Astrocyte (in vitro differentiated cells and primary cell): ENCODE results near the gene RPUSD3. TPM values are rescaled to one million over a fixed set of nuclear protein-coding genes. Genes with fewer than 3 reads are reported as not detected.

Source experiments
- DNase-seq: peaks from one replicate; pipeline ENCODE4 v3.0.0-alpha.2; 2010; ENCODE audit warnings: low read depth
- FAIRE-seq: peaks from 2 replicates; lab custom pipeline; 2011; peaks lifted over from hg19 to GRCh38; lab: Jason Lieb, UNC
- H2AFZ ChIP-seq: 2 replicates; pipeline ENCODE4 v1.6.0; 2012; ENCODE audit warnings: low read depth, low read length, inconsistent platforms
- H3K27ac ChIP-seq: 2 replicates; pipeline ENCODE4 v1.5.1; 2011; ENCODE audit warnings: low read depth, low read length, inconsistent platforms
- H3K27me3 ChIP-seq: 2 replicates; pipeline ENCODE4 v1.6.0; 2011; ENCODE audit warnings: low read length, inconsistent platforms; ENCODE audit not compliant: insufficient read depth
- H3K36me3 ChIP-seq: 2 replicates; pipeline ENCODE4 v1.5.1; 2011; ENCODE audit warnings: low read length, inconsistent platforms; ENCODE audit not compliant: insufficient read depth
- H3K4me1 ChIP-seq: 2 replicates; pipeline ENCODE4 v1.5.1; 2011; ENCODE audit warnings: low read length, inconsistent platforms; ENCODE audit not compliant: insufficient read depth
- H3K4me2 ChIP-seq: 2 replicates; pipeline ENCODE4 v1.6.0; 2012; ENCODE audit warnings: low read length, inconsistent platforms
- H3K4me3 ChIP-seq: 2 replicates; pipeline ENCODE4 v1.5.1; 2011; ENCODE audit warnings: low read depth, mild to moderate bottlenecking, low read length, inconsistent platforms; ENCODE audit not compliant: insufficient read depth
- H3K79me2 ChIP-seq: 2 replicates; pipeline ENCODE4 v1.6.0; 2012; ENCODE audit warnings: mild to moderate bottlenecking, low read length, inconsistent platforms; ENCODE audit not compliant: insufficient read depth
- H3K9ac ChIP-seq: 2 replicates; pipeline ENCODE4 v1.6.0; 2012; ENCODE audit warnings: mild to moderate bottlenecking, low read length, inconsistent platforms
- H3K9me3 ChIP-seq: 2 replicates; pipeline ENCODE4 v1.5.1; 2012; ENCODE audit warnings: low read depth, mild to moderate bottlenecking, low read length, inconsistent platforms; ENCODE audit not compliant: insufficient read depth
- H4K20me1 ChIP-seq: 2 replicates; pipeline ENCODE4 v1.6.0; 2012; ENCODE audit warnings: low read length, inconsistent platforms; ENCODE audit not compliant: insufficient read depth
- H3K27ac Mint-ChIP-seq: one replicate; pipeline ENCODE4 v1.8.0; 2021; ENCODE audit warnings: mild to moderate bottlenecking, mixed read lengths; ENCODE audit not compliant: unreplicated experiment
- H3K27me3 Mint-ChIP-seq: one replicate; pipeline ENCODE4 v1.8.0; 2021; ENCODE audit warnings: low read depth, mixed read lengths; ENCODE audit not compliant: unreplicated experiment
- H3K36me3 Mint-ChIP-seq: one replicate; pipeline ENCODE4 v1.8.0; 2021; ENCODE audit warnings: low read depth, mixed read lengths; ENCODE audit not compliant: unreplicated experiment
- H3K4me1 Mint-ChIP-seq: one replicate; pipeline ENCODE4 v1.8.0; 2021; ENCODE audit warnings: low read depth, mixed read lengths; ENCODE audit not compliant: unreplicated experiment
- H3K4me3 Mint-ChIP-seq: one replicate; pipeline ENCODE4 v1.8.0; 2021; ENCODE audit warnings: mild to moderate bottlenecking, moderate library complexity, mixed read lengths; ENCODE audit not compliant: unreplicated experiment
- H3K9me3 Mint-ChIP-seq: one replicate; pipeline ENCODE4 v1.8.0; 2021; ENCODE audit warnings: mild to moderate bottlenecking, mixed read lengths; ENCODE audit not compliant: unreplicated experiment
- EZH2 ChIP-seq: IDR thresholded peaks from 2 replicates; pipeline ENCODE4 v1.6.1; 2012; ENCODE audit warnings: mild to moderate bottlenecking, low read length, inconsistent platforms; ENCODE audit not compliant: insufficient read depth
- total RNA-seq: library from RNA; stranded (reverse); gene quantifications from 2 replicates; pipeline ENCODE4 v1.2.1, GENCODE V29; 2021
- TF ChIP-seq, protein P1 (sequence below): IDR thresholded peaks from 2 replicates; pipeline ENCODE4 v1.5.1; 2011; ENCODE audit warnings: low read depth, mild to moderate bottlenecking, inconsistent platforms, low read length, moderate library complexity; ENCODE audit not compliant: insufficient read depth

Gene RPUSD3
- total RNA-seq, 1 donor from 2014 or later, result 35.4 TPM

DNA sequence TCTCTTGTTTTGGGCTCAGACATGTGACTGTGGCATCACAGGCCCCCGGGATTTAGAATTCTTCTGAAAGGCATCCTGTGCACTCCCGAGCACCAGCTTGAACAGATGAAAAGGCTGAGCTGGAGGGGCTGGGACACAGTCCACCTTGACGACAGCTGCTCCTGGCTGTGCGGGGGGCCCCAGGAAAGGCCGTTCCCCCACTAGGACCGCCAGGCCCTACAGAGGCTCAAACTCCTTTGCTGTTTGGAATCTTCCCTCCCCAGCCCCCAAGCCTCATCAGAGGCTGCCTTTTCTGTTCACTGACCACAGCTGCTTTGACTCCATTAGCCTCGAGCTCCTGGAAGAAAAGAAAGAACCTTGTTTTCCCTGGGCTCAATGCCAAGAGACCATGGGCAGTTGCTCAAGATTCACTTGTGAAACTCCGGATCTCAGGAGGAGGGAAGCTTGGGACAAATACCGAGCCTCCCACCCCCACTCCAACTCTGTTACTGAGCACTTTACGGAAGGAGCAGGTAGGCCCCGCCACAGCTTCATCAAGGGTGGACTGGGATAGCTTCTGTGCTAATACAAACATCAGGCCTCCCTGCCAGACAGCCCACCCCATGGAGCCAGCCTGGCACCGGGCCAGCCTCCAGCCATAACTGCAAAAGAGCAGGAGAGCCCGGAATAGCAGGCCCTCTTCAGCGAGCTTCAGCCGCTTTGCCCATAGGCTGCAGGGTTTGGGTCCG is 20.6 kb upstream of the RPUSD3 start:
- Mint-ChIP-seq H3K4me3 (no peak overlapping the region), H3K27ac (peak overlapping the region; percentile 91), H3K4me1 (peaks cover 7% of the 10 kb centered on the region), H3K9me3 (no peaks in the 10 kb centered on the region), H3K36me3 (no peaks in the 10 kb centered on the region), H3K27me3 (peaks cover 7% of the 10 kb centered on the region)
- no peak overlapping the region for H3K27ac ChIP-seq
- peak overlapping the region; percentile 44 for H2AFZ ChIP-seq
- peaks cover 9% of the 10 kb centered on the region for H3K4me1 ChIP-seq
- H3K36me3 ChIP-seq, result no peaks in the 10 kb centered on the region
- TF ChIP-seq EZH2, result no peak
- TF ChIP-seq, protein P1, sequence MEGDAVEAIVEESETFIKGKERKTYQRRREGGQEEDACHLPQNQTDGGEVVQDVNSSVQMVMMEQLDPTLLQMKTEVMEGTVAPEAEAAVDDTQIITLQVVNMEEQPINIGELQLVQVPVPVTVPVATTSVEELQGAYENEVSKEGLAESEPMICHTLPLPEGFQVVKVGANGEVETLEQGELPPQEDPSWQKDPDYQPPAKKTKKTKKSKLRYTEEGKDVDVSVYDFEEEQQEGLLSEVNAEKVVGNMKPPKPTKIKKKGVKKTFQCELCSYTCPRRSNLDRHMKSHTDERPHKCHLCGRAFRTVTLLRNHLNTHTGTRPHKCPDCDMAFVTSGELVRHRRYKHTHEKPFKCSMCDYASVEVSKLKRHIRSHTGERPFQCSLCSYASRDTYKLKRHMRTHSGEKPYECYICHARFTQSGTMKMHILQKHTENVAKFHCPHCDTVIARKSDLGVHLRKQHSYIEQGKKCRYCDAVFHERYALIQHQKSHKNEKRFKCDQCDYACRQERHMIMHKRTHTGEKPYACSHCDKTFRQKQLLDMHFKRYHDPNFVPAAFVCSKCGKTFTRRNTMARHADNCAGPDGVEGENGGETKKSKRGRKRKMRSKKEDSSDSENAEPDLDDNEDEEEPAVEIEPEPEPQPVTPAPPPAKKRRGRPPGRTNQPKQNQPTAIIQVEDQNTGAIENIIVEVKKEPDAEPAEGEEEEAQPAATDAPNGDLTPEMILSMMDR, result no peak
- FAIRE-seq (no peak), DNase-seq (peak; percentile 76)
- no peaks in the 10 kb centered on the region for H4K20me1 ChIP-seq
- H3K4me3 ChIP-seq, result no peak overlapping the region
- H3K27me3 ChIP-seq, result no peaks in the 10 kb centered on the region
- no peaks in the 10 kb centered on the region for H3K79me2 ChIP-seq
- no peaks in the 10 kb centered on the region for H3K9me3 ChIP-seq
- H3K9ac ChIP-seq, result no peak overlapping the region
- peak overlapping the region; percentile 38 for H3K4me2 ChIP-seq

DNA sequence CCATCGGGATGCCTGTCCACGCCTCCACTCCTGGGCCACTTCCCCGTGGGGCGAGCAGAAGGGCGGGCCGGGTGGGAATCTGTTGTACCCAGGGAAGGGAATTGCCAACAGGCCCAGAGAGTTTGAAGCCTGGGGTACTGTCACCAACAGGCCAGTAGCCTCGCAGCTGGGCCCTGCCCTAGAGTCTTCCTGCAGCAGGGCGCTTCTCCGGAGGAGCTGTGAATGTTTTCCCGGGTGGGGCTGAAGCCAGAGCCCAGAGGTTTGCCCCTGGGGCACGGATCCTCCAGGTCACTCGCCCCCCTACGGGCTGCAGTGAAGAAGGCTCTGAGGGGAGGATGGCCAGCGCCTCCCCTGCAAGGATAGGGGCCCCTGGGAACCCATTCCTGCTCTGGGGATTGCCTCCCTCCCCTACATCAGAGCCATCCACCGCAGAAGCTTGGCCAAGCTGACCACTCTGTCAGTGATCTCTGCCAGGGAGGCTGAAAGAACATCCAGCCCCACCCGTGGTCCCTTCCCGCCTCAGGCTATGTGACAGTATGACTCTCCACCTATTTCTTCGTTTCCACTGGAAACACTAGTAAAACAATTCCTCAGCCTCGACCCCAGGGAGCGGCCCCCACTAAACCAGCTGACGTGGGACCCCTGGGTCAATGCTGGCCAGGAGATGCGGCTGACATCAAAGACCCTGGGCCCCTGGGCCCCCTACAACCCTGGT is 19.4 kb upstream of the RPUSD3 start:
- H3K27ac Mint-ChIP-seq, result no peak overlapping the region
- no peaks in the 10 kb centered on the region for H3K9me3 ChIP-seq
- H3K4me2 ChIP-seq, result peak overlapping the region; percentile 62
- H3K36me3 Mint-ChIP-seq, result no peaks in the 10 kb centered on the region
- H3K4me1 Mint-ChIP-seq, result peaks cover 7% of the 10 kb centered on the region
- DNase-seq (no peak), FAIRE-seq (no peak)
- H3K4me3 ChIP-seq, result no peak overlapping the region
- peak overlapping the region; percentile 67 for H2AFZ ChIP-seq
- peaks cover 9% of the 10 kb centered on the region for H3K4me1 ChIP-seq
- H3K79me2 ChIP-seq, result no peaks in the 10 kb centered on the region
- no peak for TF ChIP-seq EZH2
- TF ChIP-seq, protein P1, result no peak
- H3K9ac ChIP-seq, result no peak overlapping the region
- H3K4me3 Mint-ChIP-seq, result no peak overlapping the region
- no peaks in the 10 kb centered on the region for H4K20me1 ChIP-seq
- H3K27ac ChIP-seq, result no peak overlapping the region
- H3K36me3 ChIP-seq, result no peaks in the 10 kb centered on the region
- H3K9me3 Mint-ChIP-seq, result no peaks in the 10 kb centered on the region
- peaks cover 7% of the 10 kb centered on the region for H3K27me3 Mint-ChIP-seq
- H3K27me3 ChIP-seq, result no peaks in the 10 kb centered on the region
